DMS53 treated with DMSO at 0.1 percent for 48 hours (cell line): ENCODE measurements around the gene RAB3IL1.

Source experiments
- DNase-seq: peaks from one replicate; lab custom pipeline; 2025; ENCODE audit not compliant: unreplicated experiment; lab: John Stamatoyannopoulos, UW

The RAB3IL1 gene

DNA sequence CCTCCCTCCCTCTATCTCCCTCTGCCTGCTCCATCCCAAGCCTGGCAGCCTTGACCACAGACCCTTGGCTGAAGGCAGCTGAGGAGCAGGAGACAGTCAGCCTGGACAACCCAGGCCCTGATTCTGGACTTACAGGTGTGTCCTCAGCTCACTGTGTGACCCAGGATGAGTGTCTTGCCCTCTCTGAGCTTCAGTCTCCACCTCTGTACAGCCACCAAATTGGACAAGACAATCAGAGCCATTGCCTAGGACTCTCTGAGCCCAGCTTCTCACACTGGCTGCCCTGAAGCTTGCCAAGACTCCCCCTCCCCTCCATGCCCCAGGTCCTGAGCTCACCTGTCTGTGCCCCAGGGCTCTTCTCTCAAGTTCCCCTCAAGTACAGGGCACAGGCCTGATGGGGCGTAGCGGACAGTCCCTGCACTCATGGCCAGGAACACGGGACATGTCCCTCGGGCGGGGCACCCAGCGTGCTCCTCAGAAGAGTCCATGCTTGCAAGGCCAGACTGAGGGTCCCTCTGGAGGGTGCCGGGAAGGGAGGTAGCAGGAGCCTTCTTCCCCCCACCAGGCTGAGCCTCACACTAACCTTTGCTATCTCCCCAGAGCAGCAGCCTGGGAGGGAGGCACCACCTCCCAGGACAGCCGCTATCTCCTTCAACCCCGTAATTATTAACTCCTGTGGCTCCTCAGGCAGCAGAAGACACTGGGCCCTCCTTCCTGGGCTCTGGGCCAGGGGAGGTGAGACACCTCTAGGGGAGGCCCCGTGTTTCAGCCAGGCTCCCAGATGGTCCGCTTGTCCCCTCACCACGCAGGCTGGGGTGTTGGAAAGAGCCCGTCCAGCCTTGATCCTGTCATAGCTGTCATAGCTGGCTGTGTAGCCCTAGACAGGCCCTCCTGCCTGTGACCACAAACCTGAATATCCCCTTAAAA is 2.6 kb upstream of the RAB3IL1 start:
- no peak for DNase-seq

DNA sequence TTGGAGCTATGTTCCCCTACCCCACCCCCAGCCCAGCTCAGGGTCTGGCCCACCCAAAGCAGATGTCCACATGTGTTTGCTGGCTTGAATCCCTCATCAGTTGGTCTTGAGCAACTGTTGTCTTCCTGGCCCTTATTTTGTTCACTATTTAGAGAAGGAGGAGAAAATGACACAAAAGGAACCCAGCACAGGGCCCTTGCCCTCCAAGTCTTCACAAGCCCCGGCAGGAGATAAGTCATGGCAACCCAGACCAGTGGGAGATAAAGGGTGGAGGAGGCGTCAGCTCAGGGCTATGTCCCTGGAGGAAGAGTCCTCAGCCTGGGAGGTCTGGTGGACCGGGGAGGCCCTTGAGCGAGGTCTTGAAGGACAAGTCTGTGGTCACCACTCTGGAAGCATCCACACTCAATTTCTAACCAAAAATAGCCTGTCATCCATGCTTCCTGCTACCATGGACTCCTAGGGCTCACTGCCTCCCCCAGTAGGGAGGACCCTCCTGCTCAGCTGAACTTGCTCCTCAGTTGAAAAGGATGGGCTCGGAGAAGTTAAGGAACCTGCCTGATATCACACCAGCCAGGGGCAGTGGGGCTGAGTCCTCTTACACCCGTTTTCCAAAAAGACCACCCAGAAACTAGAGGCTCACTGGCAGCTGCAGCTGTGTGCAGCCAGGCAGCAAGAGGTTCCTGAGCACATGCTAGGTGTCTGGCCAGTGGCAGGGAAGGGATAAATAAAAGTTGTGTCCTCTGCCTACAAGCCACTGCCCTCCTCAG is 1.8 kb upstream of the RAB3IL1 start:
- no peak for DNase-seq

DNA sequence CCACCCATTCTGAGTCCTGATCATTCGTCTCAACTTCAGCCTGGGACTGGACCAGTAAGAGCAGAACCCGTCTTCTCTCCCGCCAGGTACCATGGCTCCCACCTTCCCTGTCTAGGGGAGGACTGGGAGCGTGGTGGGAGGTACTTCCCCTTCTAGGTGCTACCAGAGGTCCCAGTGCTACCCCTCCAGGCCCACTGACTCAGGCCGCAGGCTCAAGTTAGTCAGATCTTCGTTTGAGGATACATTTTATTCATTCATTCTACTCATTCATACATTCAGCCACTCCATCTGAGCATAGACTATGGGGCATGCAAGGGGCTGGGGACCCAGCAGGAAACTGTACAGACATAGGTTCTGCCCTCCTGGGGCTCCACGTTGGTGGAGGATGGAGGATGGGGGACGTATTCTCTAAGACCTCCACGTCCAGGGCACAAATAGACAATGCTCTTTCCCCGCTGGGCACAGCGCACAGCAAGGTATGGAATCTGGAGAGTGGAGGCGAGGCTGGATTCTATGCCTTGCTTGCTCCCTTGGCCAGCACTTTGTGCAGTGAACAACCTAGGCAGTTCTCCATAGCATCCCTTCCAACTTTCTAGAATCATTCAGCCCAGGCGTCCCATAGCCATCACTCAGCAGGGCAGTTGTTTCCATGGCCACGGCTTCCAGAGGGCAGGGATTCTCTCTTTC is 1.0 kb upstream of the RAB3IL1 start:
- no peak for DNase-seq

DNA sequence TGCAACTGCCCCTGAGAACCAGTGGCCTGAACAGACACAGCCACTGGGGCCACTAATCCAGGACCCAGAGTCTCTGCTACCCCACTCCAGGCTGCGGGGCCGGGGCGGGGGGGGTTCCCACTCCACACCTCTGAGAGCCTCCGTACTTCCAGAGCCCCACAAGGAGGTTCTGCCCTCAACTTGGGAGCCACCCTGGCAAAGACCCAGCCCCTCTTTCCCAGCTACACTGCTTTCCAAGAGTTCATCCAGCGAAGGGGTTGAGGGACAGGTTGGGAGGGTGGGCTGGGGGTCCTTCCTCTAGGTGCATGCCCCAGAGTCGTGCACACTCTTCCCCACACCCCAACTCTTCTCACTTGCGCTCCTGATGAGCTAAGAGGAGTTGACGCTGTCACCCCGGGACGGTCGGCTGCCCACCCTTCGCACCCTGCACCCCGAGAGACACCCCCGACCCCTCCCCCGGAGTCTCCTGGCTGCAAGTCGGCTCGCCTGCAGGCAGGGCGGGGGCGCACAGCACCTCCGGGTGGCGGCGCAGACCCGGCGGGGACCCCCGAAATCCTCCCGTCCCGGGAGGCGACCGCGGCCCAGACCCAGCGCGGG is 531 bp downstream of the RAB3IL1 start:
- no peak for DNase-seq

DNA sequence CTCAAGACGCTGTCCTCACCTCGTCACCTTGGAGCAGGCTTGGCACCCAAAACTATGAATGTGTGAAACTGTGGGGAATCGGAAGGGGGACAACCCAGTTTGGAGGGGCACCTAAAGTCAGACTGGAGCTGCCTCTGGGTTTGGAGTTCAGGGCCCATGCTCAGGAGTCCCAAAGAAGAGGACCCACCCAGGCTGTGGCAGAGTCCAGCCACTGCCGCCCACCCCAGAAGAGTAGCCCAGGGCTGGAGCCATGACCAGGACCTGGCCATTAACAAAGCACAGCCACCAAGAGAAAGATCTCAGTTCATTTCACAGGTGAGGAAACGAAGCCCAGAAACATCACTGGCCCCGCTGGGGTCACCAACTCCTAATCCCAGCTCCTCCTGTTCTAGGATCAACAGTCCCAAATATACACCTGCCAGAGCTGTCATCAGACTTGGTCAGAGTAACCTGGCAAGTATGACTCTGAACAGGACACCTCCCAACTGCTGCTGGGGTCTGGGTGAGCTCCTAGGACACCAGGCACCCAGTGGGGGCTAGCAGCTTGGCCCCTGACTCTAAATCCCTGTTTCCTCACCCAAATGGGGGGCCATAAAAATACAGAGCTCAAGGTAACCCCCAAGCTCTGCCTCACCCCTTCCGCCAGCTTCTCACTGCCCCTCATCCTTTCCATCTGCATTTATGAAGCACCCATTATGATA is 2.7 kb downstream of the RAB3IL1 start:
- no peak for DNase-seq

DNA sequence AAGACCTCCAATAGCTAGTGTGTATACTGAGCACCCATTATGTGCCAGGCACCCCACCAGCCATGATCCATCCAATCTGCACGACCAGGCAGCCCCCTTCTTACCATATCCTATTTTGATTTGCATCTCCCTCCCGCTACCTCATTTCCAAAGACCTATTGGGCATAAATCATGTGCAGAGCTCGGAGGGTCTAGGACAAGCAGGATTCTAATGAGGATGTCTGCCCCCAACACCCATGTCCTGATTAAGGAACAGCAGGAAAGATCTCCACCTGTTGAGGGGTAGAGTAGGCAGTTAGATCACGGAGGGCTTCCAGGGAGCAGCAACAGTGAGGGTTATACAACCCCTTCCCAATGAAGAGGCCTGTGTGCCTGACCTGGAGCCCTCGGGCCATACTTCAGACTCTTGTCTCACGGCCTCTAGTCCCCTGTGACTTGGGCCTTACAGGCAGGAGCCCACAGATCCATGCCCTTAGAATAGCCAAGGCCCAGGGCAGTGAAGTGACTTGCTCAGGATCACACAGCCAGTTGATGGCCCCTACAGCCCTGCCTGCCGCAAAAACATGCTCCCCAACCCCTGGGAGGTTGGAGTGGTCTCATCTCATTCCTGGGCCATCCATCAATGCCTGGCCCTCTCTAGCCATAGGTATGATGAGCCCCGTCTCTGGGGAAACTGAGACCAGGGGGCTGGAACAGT is 3.5 kb downstream of the RAB3IL1 start:
- no peak for DNase-seq

DNA sequence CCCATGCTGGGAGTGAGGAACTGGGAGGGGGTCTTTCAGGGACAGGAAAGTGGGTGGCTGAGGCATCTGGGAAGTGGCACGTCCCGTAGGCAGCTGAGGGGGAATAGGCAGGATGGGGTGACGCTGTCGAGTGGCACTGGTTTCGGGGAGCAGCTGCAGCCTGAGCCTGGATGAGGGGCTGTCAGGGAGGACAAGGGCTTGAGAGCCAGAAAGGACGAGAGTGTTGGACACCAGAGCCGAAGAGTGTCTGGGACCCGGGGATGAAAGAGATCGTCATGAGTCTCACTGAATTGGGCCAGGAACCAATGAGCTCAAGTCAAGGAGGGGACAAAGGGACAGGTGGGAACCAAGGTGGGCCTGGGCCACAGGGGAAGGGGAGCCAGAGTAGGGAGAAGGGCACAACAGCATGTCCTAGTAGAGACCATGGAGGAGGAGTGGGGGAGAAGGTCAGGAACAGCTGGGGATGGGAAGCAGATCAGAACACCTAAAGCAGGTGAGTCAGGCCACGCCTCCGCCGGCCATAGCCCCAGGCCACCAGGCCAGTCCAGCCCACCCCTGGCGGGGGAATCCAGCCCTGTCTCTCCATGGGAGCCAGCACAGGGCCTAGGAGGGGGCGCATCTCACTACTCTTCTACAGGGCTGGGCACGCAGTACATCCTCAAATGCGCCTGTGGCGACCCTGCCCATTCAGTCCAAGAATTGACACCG is 4.2 kb downstream of the RAB3IL1 start:
- DNase-seq: no peak

DNA sequence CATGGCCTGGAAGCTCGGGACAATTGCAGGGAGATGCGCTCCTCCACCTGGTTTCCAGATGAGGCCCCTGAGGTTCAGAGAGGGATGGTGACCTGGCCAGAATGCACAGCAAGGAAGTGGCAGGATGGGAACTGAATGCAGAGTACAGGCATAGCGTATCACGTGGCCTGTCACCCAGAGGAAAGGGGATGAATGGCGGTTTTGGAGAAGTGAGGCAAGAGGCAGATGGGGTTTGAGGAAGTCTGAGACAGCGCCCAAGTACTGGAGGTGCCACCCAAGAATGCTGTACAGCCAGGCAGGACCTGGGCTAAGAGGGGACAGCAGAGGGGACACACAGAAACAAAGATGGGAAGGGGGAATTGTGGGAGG is 4.9 kb downstream of the RAB3IL1 start:
- no peak for DNase-seq

DNA sequence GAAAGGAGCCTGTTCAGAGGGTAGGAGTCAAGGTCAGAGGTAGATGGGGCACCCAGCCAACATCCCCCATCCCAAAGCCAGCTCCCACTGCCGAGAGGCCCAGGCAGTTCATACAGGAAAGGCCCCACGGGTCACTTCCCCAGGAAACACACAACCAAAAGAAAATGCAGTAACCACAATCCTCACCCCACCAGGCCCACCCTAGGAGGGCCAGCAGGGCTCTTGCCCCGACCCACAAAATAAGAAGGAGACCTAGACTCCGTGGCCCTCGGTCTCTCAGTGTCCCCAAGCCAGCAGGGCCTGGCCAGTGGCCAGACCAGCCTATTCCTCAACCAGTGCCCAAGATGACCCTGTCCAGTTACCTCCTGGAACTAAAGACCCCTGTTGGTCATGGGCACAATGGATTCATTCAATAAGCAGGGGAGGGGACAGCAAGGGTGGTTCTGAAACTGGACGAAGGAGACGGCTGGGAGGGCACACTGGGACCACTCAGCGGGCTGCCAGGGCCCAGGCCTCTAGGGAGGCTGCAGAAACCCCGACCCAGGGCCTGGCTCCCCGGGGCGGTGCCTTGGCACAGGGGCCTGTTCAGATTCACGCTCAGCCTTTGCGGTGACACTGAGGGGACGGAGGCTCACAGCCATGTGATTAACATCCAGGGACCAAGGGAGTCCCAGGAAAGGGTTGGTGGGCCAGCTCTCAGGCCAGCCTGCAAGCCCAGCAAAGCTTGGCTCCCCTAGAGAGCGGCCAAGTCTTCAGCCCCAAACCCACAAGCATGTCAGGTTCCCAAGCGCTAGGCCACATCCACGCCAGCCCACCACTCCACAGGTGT is 5.5 kb downstream of the RAB3IL1 start:
- DNase-seq: no peak

DNA sequence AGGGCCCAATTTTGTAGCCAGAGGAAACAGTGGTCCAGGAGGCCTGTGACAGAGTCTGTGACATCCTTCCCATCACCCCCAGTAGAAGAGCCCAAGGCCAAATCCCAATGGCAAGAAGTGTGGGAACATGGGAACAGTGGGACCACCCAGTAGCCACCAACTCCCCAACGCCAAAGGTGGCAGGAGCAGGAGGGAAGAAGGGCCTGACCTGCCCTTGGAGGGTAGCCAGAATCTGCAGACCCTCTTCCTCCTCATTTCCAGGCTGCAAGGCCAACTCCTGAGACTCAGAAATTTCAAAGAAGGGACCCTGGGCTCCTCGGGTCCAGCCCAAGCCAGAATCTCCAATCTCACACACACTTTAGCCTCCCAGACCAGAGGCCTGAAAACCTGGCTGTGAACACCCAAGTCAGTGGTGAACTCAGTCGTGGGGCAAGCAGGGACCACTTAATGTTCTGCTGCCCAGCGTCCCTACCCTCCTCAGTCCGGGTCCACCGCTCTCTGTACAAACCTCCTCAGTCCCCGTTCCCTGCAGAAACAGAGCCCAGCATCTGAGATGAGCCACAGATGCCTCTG is 6.2 kb downstream of the RAB3IL1 start:
- DNase-seq: no peak

DNA sequence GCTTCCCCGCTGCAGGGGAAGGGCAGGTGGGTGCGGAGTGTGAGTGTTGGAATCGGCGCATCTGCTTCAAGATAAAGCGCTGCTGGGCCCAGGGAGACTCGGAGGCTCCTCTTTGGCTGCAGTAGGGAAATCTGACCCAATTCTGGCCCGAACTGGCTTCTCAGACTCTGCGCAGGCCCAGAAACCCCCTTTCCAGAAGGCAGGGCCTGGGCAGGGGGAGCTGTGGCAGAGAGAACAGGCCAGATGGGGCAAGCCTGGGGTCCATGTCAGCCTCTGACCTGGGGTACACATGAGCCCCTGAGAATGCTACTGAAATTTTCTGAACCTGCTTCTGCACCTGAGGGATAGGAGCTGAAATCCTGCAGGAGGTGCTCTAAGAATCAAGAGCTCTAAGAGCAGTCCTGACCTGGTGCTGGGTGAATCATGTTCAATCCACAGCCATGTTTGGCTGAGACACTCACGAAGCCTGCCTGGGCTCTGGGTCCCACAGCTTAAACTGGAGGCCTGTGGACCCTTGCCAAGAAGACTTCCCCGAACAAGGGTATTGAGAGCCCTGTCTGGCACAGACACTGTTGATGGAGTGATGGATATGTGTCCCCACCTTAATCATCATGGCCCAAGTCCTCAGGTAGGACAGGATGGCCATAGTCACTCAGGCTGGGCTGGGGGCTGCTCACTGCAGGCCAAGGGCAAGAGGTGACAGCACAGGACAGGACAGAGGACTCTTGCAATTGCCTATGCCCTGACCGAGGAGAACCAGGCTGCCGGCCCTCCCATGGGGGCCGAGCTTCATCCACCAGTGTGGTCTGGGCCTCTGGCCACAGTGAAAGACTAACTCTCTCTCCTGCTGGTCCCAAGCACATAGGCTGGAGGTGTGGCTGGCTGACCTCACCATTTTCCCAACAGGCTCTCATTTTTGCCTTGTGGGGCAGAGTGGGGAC is 6.9 kb downstream of the RAB3IL1 start:
- DNase-seq: no peak

DNA sequence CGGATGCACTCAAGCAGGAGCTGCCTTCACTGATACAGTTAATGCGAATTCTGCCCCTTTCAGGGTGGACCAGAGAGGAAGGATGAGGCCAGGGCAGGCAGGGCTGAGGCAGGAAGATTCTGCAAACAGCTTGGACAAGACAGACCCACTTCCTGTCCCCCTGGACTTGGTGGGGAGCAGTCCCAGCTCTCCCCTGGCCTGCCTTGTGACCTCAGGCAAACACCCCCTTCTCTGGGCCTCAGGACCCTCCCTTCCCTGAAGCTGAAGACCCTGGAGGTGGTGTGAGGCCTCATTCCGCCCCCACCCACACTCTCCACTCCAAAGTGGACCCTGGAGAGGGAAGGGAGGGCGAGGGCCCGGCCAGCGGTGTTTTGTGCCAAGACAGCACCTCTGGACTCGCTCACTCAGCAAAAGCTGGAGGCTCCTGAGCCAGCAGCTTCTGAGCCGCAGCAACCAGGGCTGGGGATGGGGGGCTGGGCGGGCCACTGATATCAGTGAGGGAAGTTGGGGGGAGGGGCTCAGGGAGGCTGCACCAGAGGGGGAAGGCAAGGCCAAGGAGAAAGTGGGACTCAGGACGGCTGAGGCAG is 8.5 kb downstream of the RAB3IL1 start:
- no peak for DNase-seq

DNA sequence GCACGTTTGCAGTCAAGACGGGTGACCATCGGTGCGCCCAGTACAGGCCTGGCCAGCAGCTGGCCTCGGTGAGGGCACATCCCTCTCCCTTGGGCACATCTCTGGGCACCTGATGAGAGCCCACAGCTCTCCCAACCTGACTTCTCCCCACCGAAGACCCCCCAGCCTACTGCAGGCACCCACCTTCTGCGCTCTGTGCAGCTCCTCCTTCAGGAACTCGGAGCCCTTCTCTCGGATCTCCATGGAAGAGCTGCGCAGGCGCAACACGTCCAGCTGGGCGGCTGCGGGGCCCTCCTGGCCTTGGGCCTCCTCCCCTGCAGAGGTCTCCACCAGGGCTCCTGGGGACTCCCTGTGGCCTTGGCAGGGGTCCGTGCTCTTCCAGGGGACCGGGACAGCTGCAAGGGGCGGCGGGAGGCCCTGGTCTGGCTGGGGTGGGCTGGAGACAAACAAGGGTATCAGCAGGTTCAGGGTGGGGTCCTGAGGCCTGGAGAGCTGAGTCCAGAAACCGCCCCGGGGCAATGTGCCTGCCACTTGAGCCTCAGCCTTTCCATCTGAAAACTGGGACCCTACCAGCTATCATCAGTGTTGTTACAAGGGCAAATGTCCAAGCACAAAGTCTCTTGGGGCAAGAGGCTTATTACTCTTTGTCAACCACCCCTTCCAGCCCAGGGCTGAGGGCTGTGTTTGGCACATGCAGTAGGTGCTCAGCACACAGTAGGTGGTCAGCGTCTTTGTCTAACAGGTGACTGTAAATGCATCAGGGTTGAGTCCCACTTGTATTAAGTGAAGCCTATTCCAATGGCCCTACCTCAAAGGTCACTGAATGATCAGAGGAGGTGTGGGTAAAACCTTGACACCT is 9.3 kb downstream of the RAB3IL1 start:
- DNase-seq: no peak

DNA sequence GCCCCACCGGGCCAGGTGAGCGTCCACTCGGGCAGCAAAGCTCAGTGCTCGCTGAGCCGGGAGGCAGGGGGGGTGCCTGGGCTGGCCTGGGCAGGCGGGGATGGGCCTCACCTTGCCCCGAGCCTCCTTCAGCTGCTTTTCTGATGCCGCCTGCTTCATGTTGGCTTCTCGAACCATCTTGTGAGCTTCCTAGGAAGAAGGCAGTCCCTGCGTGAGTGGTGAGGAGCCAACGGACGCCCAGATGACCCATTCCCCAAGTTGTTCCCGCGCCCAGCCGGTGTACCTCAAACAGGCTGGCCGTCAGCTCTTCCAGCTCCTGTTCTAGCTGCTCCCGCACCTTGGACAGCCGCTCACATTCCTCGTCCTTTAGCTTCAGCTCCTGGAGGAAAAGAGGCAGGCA is 10.1 kb downstream of the RAB3IL1 start:
- DNase-seq: no peak

DNA sequence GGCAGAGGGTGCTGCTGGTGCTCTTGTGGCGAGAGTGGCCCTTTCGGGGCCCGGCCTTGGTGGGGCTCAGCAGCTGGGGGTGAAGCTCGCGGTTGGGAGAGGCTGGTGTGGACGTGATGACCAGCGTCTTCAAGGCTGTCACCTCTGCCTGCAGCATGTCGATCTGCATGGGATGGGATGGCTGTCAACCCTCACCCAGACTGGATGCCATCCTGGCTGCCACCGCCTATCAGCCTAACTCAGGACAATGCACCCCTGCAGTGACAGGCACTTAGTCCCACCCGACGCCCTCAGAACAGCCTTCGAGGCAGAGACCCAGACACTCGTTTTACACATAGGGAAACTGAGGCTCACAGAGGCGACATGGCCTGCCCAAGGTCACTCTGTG is 10.8 kb downstream of the RAB3IL1 start:
- DNase-seq: no peak
